Ishikawa (cell line): ENCODE results near the gene BID.

Experiments
- CEBPB ChIP-seq: IDR thresholded peaks from 2 replicates; pipeline ENCODE4 v1.6.1; 2012
- CREB1 ChIP-seq: IDR thresholded peaks from 2 replicates; pipeline ENCODE4 v1.6.1; 2012; ENCODE audit warnings: low read depth
- EGR1 ChIP-seq: IDR thresholded peaks from 2 replicates; pipeline ENCODE4 v1.6.1; 2012
- EP300 ChIP-seq: IDR thresholded peaks from 2 replicates; pipeline ENCODE4 v1.6.1; 2012; ENCODE audit warnings: borderline replicate concordance
- FOXM1 ChIP-seq: IDR thresholded peaks from 2 replicates; pipeline ENCODE4 v1.6.1; 2012; ENCODE audit warnings: low read depth, borderline replicate concordance
- MAX ChIP-seq: IDR thresholded peaks from 2 replicates; pipeline ENCODE4 v1.6.1; 2012
- NFIC ChIP-seq: IDR thresholded peaks from 2 replicates; pipeline ENCODE4 v1.6.1; 2012
- RAD21 ChIP-seq: IDR thresholded peaks from 2 replicates; pipeline ENCODE4 v1.6.1; 2012; ENCODE audit warnings: low read depth
- REST ChIP-seq: IDR thresholded peaks from 2 replicates; pipeline ENCODE4 v1.6.1; 2012; ENCODE audit warnings: low read depth, mild to moderate bottlenecking
- TAF1 ChIP-seq: IDR thresholded peaks from 2 replicates; pipeline ENCODE4 v1.6.1; 2012; ENCODE audit warnings: low read depth, mild to moderate bottlenecking
- TCF12 ChIP-seq: IDR thresholded peaks from 2 replicates; pipeline ENCODE4 v1.6.1; 2012; ENCODE audit warnings: low read depth
- TEAD4 ChIP-seq: IDR thresholded peaks from 2 replicates; pipeline ENCODE4 v1.6.1; 2012
- USF1 ChIP-seq: IDR thresholded peaks from 2 replicates; pipeline ENCODE4 v1.6.1; 2012
- YY1 ChIP-seq: IDR thresholded peaks from 2 replicates; pipeline ENCODE4 v1.6.1; 2012; ENCODE audit warnings: low read depth
- ZBTB7A ChIP-seq: IDR thresholded peaks from 2 replicates; pipeline ENCODE4 v1.6.1; 2012; ENCODE audit warnings: low read depth

Gene BID

GRCh38 chr22:17795661-17796548 lies 21.6 kb upstream of the BID start:
- TF ChIP-seq YY1 (no peak), MAX (no peak), REST (no peak), CREB1 (no peak), ZBTB7A (no peak), TEAD4 (no peak), EP300 (no peak), TCF12 (no peak), CEBPB (no peak), EGR1 (no peak), USF1 (no peak), NFIC (no peak), FOXM1 (no peak), TAF1 (no peak), RAD21 (no peak)

GRCh38 chr22:17794726-17795542 lies 20.7 kb upstream of the BID start:
- TF ChIP-seq FOXM1 (no peak), EP300 (no peak), RAD21 (no peak), TAF1 (no peak), MAX (no peak), REST (no peak), CEBPB (no peak), EGR1 (no peak), YY1 (no peak), CREB1 (no peak), USF1 (no peak), TEAD4 (no peak), ZBTB7A (no peak), TCF12 (no peak), NFIC (no peak)

- TF ChIP-seq TCF12 (no peak), MAX (no peak), RAD21 (no peak), FOXM1 (no peak), EP300 (no peak), CREB1 (no peak), YY1 (no peak), ZBTB7A (no peak), TEAD4 (no peak), TAF1 (no peak), CEBPB (no peak), NFIC (no peak), EGR1 (no peak), USF1 (no peak), REST (no peak)
Measured at GRCh38 chr22:17792854-17793434, 18.7 kb upstream of the BID start.
